ENCODE data around the gene TMEM200A. TPM values are rescaled to one million over a fixed set of nuclear protein-coding genes. Genes with fewer than 3 reads are reported as not detected.

TMEM200A gene
- total RNA-seq, 2 experiments from 2014 or later = 3.0 TPM

- Mint-ChIP-seq H3K4me1 (peaks cover 23% of the 10 kb centered on the region), H3K4me3 (no peak overlapping the region), H3K27ac (peak overlapping the region; percentile 11), H3K36me3 (ENCODE audit: low read depth) (peaks cover 2% of the 10 kb centered on the region), H3K9me3 (peaks cover 2% of the 10 kb centered on the region), H3K27me3 (no peaks in the 10 kb centered on the region)
- POLR2A ChIA-PET = interaction anchor here (0.8 to 2.5 kb wide), 2 partner anchors 15 to 16 kb away, joined by 3 to 10 read pairs; partner anchors contain the start of gene TMEM200A
- DNase-seq = peak; percentile 59
- CTCF ChIA-PET = interaction anchor here (0.8 to 4.4 kb wide), 19 partner anchors 9 to 376 kb away, joined by 3 to 25 read pairs (median 3); partner anchors contain the start of gene TMEM200A
These were observed 15.9 kb downstream of the TMEM200A start for GRCh38 chr6:130381459-130382380.

DNA sequence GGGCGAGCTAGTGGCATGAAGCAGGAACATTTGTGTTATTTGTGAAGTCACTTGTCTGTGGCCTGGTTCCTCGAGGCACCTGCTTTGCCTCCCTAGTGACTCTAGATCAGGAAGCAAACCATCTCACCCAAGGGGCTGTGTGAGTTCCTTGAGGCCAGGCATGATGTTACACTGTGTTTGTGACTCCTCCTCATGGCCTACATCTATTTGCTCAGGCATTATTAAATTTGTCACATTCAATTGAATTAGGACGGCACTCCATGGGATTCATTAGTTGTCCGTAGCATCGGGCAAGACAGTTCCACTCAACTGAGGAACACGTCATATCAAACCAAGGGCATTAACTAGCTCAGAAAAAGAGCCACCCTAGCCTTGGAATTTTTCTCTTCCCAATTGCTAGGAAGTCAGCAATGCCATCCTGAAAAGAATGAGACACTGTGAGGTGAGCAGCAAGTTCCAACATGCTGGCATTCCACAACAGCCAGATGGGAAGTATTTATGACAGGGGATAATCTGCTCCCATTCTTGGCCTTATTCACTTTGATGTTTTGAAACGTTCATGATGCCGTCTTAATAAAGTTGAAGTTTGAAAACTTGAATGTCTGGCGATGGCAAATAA lies 17.2 kb downstream of the TMEM200A start:
- no peak overlapping the region for H3K4me3 Mint-ChIP-seq
- ChIA-PET CTCF (interaction anchor here (0.8 to 4.4 kb wide), 13 partner anchors 8 to 315 kb away, joined by 3 to 25 read pairs (median 3); partner anchors contain the start of gene TMEM200A), POLR2A (interaction anchor here (1.3 to 2.5 kb wide), 2 partner anchors 13 to 193 kb away, joined by 3 to 10 read pairs; no protein-coding TSS in a partner anchor)
- DNase-seq = no peak
- peaks cover 20% of the 10 kb centered on the region for H3K4me1 Mint-ChIP-seq
- H3K27me3 Mint-ChIP-seq = no peaks in the 10 kb centered on the region
- H3K36me3 Mint-ChIP-seq (ENCODE audit: low read depth) = peaks cover 2% of the 10 kb centered on the region
- peaks cover under 1% of the 10 kb centered on the region for H3K9me3 Mint-ChIP-seq
- H3K27ac Mint-ChIP-seq = no peak overlapping the region

GRCh38 chr6:130385064-130385695 lies 19.4 kb downstream of the TMEM200A start:
- H3K4me1 Mint-ChIP-seq = peaks cover 20% of the 10 kb centered on the region
- ChIA-PET CTCF (interaction anchor here (1.5 to 4.4 kb wide), 2 partner anchors 11 to 16 kb away, joined by 5 to 25 read pairs; no protein-coding TSS in a partner anchor), POLR2A (no interaction called here)
- no peak overlapping the region for H3K27ac Mint-ChIP-seq
- H3K27me3 Mint-ChIP-seq = no peaks in the 10 kb centered on the region
- H3K36me3 Mint-ChIP-seq (ENCODE audit: low read depth) = peaks cover 2% of the 10 kb centered on the region
- no peak for DNase-seq
- no peaks in the 10 kb centered on the region for H3K9me3 Mint-ChIP-seq
- H3K4me3 Mint-ChIP-seq = no peak overlapping the region

DNA sequence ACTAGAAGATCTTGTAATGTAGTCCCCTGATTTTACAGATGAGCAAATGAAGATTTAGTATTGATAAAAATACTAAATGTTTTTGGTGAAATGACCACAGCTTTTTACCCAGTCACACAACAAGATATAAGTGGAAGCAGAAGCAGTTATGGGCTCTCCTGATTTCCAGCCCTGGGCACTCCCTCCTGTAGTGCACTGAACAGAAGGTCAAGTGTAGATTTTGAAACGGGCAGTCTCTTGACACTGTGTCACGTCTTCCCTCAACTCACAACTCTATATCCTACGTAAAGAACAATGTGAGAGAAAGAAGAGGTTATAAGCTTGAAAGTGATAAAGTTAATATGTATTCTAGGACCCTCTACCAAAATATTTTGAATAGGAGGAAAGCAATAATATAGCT lies 23.3 kb downstream of the TMEM200A start:
- no peak for DNase-seq
- Mint-ChIP-seq H3K27me3 (no peaks in the 10 kb centered on the region), H3K36me3 (ENCODE audit: low read depth) (peaks cover 3% of the 10 kb centered on the region), H3K4me3 (no peak overlapping the region), H3K27ac (no peak overlapping the region), H3K9me3 (no peaks in the 10 kb centered on the region), H3K4me1 (no peaks in the 10 kb centered on the region)
- CTCF ChIA-PET = interaction anchor here (0.7 kb wide), 1 partner anchor 24 kb away, joined by 3 read pairs; no protein-coding TSS in a partner anchor
- POLR2A ChIA-PET = no interaction called here

DNA sequence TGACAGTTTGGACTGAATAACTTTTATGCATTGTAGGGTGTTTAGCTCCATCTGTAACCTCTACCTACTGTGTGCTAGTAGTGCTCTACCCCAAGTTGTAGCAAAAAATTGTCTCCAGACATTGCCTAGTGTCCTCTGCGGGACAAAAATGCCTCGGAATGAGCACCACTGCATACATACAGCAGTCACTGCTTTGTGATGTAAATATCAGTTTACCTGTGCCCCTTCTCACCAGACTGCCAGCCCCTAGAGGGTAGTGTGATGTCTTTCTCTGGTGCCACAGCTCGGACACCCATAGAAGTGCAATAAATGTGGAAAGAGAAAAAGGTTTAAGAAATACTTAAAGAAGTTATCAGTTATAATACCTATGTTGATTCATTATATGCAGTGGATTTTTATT lies 25.1 kb downstream of the TMEM200A start:
- ChIA-PET POLR2A (no interaction called here), CTCF (interaction anchor here (1.0 to 1.8 kb wide), 2 partner anchors 9 to 10 kb away, joined by 3 to 6 read pairs; no protein-coding TSS in a partner anchor)
- Mint-ChIP-seq H3K27me3 (no peaks in the 10 kb centered on the region), H3K9me3 (no peaks in the 10 kb centered on the region), H3K4me3 (no peak overlapping the region), H3K4me1 (no peaks in the 10 kb centered on the region), H3K27ac (no peak overlapping the region), H3K36me3 (ENCODE audit: low read depth) (peaks cover 3% of the 10 kb centered on the region)
- no peak for DNase-seq

DNA sequence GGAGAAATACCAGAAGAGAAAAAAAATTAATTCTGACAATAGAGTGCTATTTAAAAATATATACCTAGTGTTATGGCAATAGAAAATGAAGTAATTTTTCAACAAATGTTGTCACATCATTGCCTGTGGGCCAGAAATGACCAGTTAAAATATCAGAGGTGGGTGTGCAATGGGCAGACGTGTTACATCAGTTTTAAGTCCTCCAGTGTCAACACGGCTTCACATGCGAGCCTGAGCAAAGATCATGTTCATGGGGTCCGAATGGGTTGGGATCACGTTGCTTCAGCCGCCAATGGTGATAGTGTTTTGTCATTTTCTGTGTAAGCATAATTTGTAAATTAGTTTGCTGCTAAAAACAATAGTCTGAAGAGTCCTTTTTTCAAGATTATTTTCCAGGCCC lies 27.5 kb downstream of the TMEM200A start:
- Mint-ChIP-seq H3K27me3 (no peaks in the 10 kb centered on the region), H3K4me1 (peaks cover 8% of the 10 kb centered on the region), H3K4me3 (no peak overlapping the region), H3K27ac (no peak overlapping the region), H3K36me3 (ENCODE audit: low read depth) (peaks cover 6% of the 10 kb centered on the region), H3K9me3 (peaks cover 5% of the 10 kb centered on the region)
- ChIA-PET CTCF (no interaction called here), POLR2A (no interaction called here)
- no peak for DNase-seq

- Mint-ChIP-seq H3K36me3 (ENCODE audit: low read depth) (peaks cover 6% of the 10 kb centered on the region), H3K27ac (no peak overlapping the region), H3K9me3 (peaks cover 11% of the 10 kb centered on the region), H3K4me1 (peaks cover 8% of the 10 kb centered on the region), H3K4me3 (no peak overlapping the region), H3K27me3 (no peaks in the 10 kb centered on the region)
- POLR2A ChIA-PET = no interaction called here
- CTCF ChIA-PET = interaction anchor here (1.0 to 4.1 kb wide), 2 partner anchors 11 to 304 kb away, joined by 4 to 25 read pairs; no protein-coding TSS in a partner anchor
- no peak for DNase-seq
These were observed 28.4 kb downstream of the TMEM200A start for GRCh38 chr6:130394246-130394645.

GRCh38 chr6:130395164-130395563 lies 29.3 kb downstream of the TMEM200A start:
- H3K9me3 Mint-ChIP-seq = peaks cover 14% of the 10 kb centered on the region
- H3K36me3 Mint-ChIP-seq (ENCODE audit: low read depth) = peaks cover 6% of the 10 kb centered on the region
- CTCF ChIA-PET = interaction anchor here (1.0 to 4.1 kb wide), 2 partner anchors 12 to 303 kb away, joined by 4 to 25 read pairs; no protein-coding TSS in a partner anchor
- no peak overlapping the region for H3K4me3 Mint-ChIP-seq
- no peak overlapping the region for H3K27ac Mint-ChIP-seq
- H3K4me1 Mint-ChIP-seq = peaks cover 8% of the 10 kb centered on the region
- no peak for DNase-seq
- no peaks in the 10 kb centered on the region for H3K27me3 Mint-ChIP-seq
- POLR2A ChIA-PET = interaction anchor here (3.0 kb wide), 1 partner anchor 13 kb away, joined by 10 read pairs; no protein-coding TSS in a partner anchor

GRCh38 chr6:130396722-130397121 lies 30.9 kb downstream of the TMEM200A start:
- DNase-seq = no peak
- POLR2A ChIA-PET = interaction anchor here (3.0 kb wide), 1 partner anchor 15 kb away, joined by 10 read pairs; no protein-coding TSS in a partner anchor

DNA sequence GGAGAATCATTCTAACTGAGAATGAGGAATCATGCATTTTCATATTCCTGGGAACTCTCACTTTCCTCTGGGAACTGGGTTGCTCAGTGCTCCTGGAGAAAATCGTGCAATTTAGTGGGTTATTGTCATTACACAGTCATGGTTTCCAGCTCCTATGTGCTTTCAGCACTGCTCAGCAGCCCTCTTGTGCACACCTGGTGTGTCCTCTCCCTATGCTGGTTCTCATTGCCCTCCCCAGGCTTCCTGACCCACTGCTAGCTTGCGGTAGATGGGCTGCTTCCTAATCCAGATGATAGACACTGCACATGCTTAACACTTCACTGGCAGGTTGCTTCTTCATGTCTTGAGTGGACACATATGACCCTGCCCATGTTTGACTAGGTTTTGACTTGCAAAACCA lies 39.7 kb downstream of the TMEM200A start:
- CTCF ChIA-PET = interaction anchor here (1.0 kb wide), 1 partner anchor 24 kb away, joined by 3 read pairs; no protein-coding TSS in a partner anchor

More at GRCh38 chr6:130396722-130397121, 30.9 kb downstream of the TMEM200A start:
- H3K36me3 Mint-ChIP-seq (ENCODE audit: low read depth) = peaks cover 6% of the 10 kb centered on the region
- peak overlapping the region; percentile 54 for H3K4me3 Mint-ChIP-seq
- peaks cover 14% of the 10 kb centered on the region for H3K4me1 Mint-ChIP-seq
- H3K9me3 Mint-ChIP-seq = peaks cover 14% of the 10 kb centered on the region
- H3K27ac Mint-ChIP-seq = no peak overlapping the region
- H3K27me3 Mint-ChIP-seq = no peaks in the 10 kb centered on the region
- CTCF ChIA-PET = interaction anchor here (0.5 to 4.1 kb wide), 2 partner anchors 13 to 517 kb away, joined by 3 to 25 read pairs; no protein-coding TSS in a partner anchor

DNA sequence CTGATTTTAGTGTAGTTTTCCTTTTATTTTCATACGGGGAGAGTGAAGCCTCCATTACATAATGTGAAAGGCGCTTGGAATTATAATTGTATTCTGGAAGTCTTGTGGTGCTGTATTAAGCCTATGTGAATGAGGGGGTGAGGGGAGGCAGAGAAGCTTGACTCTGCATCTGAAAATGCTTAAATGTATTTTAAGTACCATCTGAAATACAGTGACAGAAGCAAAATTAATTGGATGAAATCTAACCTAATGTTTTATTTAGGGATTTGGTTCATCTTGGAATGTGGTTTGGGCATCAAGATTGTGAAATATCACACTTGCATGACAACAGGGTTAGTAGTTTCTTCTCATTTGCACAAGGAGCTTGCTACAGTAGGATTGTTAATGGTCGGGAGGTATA lies 41.2 kb downstream of the TMEM200A start:
- H3K27ac Mint-ChIP-seq = no peak overlapping the region
- POLR2A ChIA-PET = no interaction called here
- H3K36me3 Mint-ChIP-seq (ENCODE audit: low read depth) = no peaks in the 10 kb centered on the region
- H3K9me3 Mint-ChIP-seq = no peaks in the 10 kb centered on the region
- H3K4me1 Mint-ChIP-seq = no peaks in the 10 kb centered on the region
- CTCF ChIA-PET = no interaction called here
- H3K27me3 Mint-ChIP-seq = no peaks in the 10 kb centered on the region
- no peak overlapping the region for H3K4me3 Mint-ChIP-seq
- DNase-seq = no peak

More for the DNA sequence above, 39.7 kb downstream of the TMEM200A start:
- H3K9me3 Mint-ChIP-seq = no peaks in the 10 kb centered on the region
- H3K27ac Mint-ChIP-seq = no peak overlapping the region
- no peak overlapping the region for H3K4me3 Mint-ChIP-seq
- POLR2A ChIA-PET = interaction anchor here (0.6 kb wide), 1 partner anchor 241 kb away, joined by 3 read pairs; no protein-coding TSS in a partner anchor
- no peaks in the 10 kb centered on the region for H3K27me3 Mint-ChIP-seq
- DNase-seq = no peak
- no peaks in the 10 kb centered on the region for H3K36me3 Mint-ChIP-seq (ENCODE audit: low read depth)
- H3K4me1 Mint-ChIP-seq = peaks cover 7% of the 10 kb centered on the region

- POLR2A ChIA-PET = no interaction called here
- peaks cover 4% of the 10 kb centered on the region for H3K36me3 Mint-ChIP-seq (ENCODE audit: low read depth)
- H3K27me3 Mint-ChIP-seq = no peaks in the 10 kb centered on the region
- H3K9me3 Mint-ChIP-seq = peaks cover 2% of the 10 kb centered on the region
- H3K4me3 Mint-ChIP-seq = no peak overlapping the region
- DNase-seq = no peak
- H3K4me1 Mint-ChIP-seq = no peaks in the 10 kb centered on the region
- CTCF ChIA-PET = no interaction called here
- H3K27ac Mint-ChIP-seq = no peak overlapping the region
These were observed 43.7 kb downstream of the TMEM200A start for GRCh38 chr6:130409418-130410100.

All from activated CD4-positive, alpha-beta memory T cell treated with anti-CD3 and anti-CD28 coated beads, Interleukin-2, amount 10 ng/mL, durations not matched to agents 7 days and 5 days (primary cell).